RCC 7860 (cell line): ENCODE data around the gene AIP.

ENCODE experiments used
- DNase-seq: peaks from one replicate; pipeline ENCODE4 v3.0.0-alpha.2; 2015; ENCODE audit warnings: low spot score
- FAIRE-seq: peaks from 2 replicates; lab custom pipeline; 2012; peaks lifted over from hg19 to GRCh38; lab: Jason Lieb, UNC

Gene AIP

DNA sequence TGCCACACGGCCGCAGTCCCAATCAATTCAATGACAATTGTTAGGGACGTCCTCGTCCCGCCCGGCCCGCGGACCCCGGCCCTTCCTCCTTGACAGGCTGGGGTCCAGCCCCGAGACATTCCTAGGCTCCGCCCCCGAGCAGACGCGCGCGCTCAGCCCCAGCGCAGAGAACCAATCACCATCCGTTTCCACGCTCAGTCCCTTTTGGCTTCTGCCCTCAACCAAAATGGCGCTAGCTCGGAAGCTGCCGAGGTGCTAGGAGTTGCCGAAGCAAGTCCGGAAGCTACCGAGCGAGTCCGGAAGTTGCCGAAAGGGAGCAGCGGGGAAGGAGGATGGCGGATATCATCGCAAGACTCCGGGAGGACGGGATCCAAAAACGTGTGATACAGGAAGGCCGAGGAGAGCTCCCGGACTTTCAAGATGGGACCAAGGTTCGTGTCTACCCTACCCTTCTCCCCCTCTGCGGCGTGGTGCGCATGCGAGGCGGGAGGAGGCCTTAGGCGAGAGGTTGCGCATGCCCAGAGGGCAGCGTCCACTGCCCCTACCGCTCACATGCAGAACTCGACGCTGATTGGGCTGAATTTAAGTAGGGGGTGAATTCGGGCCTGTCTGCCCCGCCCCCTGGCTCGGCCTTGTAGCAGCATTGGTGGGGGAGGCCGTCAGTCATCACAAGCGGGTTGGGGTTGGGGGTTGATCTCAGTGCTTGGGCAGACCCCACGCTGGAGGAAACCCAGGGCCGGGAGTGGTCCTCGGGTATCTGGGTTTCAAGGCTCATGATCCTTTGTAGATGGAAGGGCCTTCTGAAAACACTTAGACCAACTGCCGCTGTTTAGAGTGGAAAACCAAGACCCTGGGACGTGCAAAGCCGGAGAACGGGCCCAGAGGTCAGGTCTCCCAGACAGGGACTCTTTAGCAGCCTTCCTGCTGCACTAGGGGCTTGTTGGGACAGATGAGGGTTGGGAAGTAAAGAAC lies at the start of gene AIP:
Gene AIP, plus strand, starts transcription at position 200 of the 972 bp plus-strand sequence. Its CDS starts 133 bp downstream, at position 333.
- peak; percentile 90 for DNase-seq
- peak; percentile 69 for FAIRE-seq

DNA sequence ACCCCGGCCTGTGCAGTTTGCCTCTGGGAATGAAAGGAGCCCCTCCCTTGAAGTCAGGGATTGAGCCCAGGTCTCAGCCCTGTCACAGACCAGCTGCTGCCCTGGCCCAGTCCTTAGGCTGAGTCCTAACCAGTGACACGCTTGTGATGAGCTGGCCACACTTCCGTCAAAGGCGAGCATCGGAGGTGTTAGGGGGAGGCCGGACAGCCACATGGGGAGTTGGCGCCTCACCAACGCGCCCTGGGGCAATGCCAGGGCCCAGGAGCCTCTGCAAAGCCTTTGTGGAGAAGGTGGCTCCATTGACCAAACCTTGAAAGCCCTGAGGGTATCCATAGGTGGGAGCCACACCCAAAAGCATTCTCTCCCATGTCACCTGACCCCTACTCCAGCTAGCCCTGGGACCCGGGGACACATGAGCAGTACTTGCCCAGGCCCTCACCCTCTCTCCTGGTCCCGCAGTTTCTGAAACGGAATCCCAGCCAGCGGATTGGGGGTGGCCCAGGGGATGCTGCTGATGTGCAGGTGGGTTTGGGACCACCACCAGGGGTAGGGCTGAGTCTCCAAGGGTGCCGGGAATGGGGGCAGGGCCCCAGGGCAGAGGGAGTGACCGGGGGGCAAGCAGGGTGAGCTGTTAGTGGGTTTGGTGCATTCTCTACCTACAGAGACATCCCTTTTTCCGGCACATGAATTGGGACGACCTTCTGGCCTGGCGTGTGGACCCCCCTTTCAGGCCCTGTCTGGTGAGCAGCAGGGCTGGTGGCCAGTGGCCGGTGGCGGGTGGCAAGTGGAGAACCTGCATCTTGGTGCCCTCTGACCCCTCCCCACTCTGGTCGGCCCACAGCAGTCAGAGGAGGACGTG lies 49.1 kb upstream of the AIP start:
- FAIRE-seq (no peak), DNase-seq (no peak)

DNA sequence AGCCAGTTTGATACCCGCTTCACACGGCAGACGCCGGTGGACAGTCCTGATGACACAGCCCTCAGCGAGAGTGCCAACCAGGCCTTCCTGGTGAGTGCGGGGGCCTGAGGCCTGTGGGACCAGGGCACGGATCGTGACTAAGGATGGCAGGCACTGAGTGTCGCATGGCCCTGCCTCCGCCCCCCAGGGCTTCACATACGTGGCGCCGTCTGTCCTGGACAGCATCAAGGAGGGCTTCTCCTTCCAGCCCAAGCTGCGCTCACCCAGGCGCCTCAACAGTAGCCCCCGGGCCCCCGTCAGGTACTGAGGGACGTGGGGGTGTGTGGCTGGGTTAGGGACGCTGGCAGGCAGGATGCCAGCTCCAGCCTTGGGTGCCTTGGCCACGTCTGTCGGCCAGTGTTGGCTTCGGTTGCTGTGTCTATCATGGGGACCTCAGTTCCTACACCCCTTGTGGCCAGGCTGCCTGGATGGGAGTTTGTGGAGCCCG lies 48.4 kb upstream of the AIP start:
- DNase-seq (no peak), FAIRE-seq (no peak)

DNA sequence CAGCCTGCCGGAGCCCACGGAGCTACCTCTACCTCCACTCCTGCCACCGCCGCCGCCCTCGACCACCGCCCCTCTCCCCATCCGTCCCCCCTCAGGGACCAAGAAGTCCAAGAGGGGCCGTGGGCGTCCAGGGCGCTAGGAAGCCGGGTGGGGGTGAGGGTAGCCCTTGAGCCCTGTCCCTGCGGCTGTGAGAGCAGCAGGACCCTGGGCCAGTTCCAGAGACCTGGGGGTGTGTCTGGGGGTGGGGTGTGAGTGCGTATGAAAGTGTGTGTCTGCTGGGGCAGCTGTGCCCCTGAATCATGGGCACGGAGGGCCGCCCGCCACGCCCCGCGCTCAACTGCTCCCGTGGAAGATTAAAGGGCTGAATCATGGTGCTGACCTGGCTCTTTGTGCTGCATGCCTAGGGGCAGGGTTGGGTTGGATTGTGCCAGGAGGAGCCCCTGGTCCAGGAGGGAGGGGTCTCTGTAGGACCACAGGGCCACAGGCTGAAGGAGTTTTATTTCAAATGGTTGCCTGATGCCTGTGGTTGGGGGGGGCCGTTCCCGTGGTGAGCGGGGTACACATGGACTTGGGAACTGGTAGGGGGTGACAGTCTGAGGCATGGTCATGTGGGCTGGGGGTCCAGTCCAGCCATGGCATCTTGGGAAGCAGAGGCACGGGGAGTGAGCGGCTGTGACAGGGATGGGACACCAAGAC lies 47.6 kb upstream of the AIP start:
- FAIRE-seq (no peak), DNase-seq (no peak)

- DNase-seq, result no peak
These were observed 46.9 kb upstream of the AIP start for GRCh38 chr11:67435727-67436458.

DNA sequence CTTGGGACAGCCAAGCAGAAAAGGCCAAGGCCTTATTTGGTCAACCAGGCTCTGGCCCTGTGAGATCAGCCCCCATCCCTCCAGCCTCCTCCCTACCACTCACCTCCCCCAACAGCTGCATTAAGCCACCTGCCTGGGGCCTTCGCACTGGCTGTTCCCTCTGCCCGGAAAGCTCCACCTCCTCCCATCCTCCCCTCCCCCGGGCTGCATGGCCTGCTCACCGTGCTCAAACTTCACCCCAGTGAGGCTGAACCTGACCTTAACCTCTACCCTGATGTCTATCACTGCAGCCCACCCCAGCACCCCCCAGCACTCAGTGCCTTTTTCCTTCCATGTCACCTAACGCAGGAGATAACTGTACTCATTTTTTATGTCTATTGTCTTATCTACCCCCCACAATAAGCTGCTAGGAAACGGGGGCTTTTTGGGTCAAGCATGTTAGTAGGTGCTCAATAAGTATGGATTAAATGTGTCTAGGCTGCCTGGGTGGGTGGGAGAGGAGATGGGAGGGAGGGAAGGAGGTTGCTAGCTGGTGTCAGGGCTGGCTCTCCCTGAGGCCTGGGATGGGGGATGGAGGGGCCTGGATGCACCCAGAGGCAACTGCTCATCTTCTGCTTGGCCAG lies 46.3 kb upstream of the AIP start:
- DNase-seq, result no peak
- FAIRE-seq, result no peak

More at GRCh38 chr11:67435727-67436458, 46.9 kb upstream of the AIP start:
- no peak for FAIRE-seq

GRCh38 chr11:67437082-67437808 lies 45.6 kb upstream of the AIP start, which contains the start of gene PTPRCAP:
Gene PTPRCAP (minus strand): TSS chr11:67437682. CDS start chr11:67437619, 63 bp downstream.
- DNase-seq (no peak), FAIRE-seq (no peak)

GRCh38 chr11:67437809-67438157 lies 45.0 kb upstream of the AIP start:
- FAIRE-seq (no peak), DNase-seq (no peak)

- DNase-seq (no peak), FAIRE-seq (no peak)
These were observed 44.5 kb upstream of the AIP start for GRCh38 chr11:67438158-67438902.

- DNase-seq (peak; percentile 33), FAIRE-seq (no peak)
These were observed 43.3 kb upstream of the AIP start for GRCh38 chr11:67439321-67440228.

GRCh38 chr11:67440229-67441097 lies 42.4 kb upstream of the AIP start:
- no peak for FAIRE-seq
- no peak for DNase-seq

DNA sequence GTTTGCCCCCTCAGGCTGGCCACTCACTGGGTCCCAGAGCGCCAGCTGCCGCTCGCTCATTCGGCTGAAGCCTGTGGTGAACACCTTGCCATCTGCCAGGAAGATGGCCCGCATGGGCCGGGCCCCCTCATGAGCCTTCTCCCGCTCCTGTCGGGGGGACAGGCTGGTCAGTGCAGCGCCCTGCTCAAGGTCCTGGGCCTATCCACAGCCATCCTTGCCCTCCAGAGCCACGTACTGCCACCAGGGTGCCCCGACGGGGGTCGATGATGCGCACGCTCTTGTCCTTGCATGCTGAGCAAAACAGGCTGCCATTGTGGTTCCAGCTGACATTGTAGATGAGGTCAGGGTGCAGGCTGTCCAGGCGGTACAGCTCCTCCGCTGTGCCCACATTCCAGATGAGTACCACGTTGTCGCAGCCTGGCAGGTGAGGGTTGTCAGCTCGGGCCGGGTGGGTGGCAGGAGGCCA lies 41.7 kb upstream of the AIP start:
- no peak for DNase-seq
- no peak for FAIRE-seq

GRCh38 chr11:67441731-67442351 lies 41.0 kb upstream of the AIP start:
- FAIRE-seq (no peak), DNase-seq (no peak)

- DNase-seq (no peak), FAIRE-seq (no peak)
These were observed 40.1 kb upstream of the AIP start for GRCh38 chr11:67442504-67443404.

GRCh38 chr11:67445515-67445914 lies 37.3 kb upstream of the AIP start:
- FAIRE-seq (no peak), DNase-seq (no peak)
